ENCODE data around the gene DOCK8.

DNA sequence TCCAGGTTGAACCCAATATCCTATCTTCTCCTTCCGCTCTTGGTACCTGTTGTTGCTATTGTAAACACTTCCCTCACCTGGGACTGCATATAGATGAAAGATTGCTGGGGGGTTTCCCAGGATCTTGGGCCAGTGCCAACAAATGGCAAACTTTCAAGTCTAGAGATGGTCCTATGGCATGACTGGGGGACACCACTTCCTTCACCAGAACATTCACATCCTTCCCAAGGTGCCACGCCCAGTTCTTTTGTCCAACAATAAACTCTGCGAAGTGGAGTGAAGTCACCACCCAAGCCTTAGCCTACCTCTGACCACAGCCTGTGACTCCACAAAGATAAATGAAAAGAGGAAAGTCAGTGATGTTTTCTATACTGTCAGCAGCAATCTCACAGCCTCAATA lies 34.4 kb downstream of the DOCK8 start:
- TF ChIP-seq, protein P1, sequence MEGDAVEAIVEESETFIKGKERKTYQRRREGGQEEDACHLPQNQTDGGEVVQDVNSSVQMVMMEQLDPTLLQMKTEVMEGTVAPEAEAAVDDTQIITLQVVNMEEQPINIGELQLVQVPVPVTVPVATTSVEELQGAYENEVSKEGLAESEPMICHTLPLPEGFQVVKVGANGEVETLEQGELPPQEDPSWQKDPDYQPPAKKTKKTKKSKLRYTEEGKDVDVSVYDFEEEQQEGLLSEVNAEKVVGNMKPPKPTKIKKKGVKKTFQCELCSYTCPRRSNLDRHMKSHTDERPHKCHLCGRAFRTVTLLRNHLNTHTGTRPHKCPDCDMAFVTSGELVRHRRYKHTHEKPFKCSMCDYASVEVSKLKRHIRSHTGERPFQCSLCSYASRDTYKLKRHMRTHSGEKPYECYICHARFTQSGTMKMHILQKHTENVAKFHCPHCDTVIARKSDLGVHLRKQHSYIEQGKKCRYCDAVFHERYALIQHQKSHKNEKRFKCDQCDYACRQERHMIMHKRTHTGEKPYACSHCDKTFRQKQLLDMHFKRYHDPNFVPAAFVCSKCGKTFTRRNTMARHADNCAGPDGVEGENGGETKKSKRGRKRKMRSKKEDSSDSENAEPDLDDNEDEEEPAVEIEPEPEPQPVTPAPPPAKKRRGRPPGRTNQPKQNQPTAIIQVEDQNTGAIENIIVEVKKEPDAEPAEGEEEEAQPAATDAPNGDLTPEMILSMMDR (conservative IDR thresholded peaks at IDR 0.05; ENCODE audit: low read depth, low read length), result no peak
- no peak for TF ChIP-seq CEBPB (IDR thresholded peaks at IDR 0.05; ENCODE audit: low read depth, low read length)
- no peak for TF ChIP-seq RAD21 (IDR thresholded peaks at IDR 0.05; ENCODE audit: low read length)
- TF ChIP-seq MXI1 (IDR thresholded peaks at IDR 0.05; ENCODE audit: borderline replicate concordance, low read depth, low read length), result no peak
- TF ChIP-seq RFX5 (IDR thresholded peaks at IDR 0.05; ENCODE audit: low read depth, low read length), result no peak
- TF ChIP-seq, protein P2, sequence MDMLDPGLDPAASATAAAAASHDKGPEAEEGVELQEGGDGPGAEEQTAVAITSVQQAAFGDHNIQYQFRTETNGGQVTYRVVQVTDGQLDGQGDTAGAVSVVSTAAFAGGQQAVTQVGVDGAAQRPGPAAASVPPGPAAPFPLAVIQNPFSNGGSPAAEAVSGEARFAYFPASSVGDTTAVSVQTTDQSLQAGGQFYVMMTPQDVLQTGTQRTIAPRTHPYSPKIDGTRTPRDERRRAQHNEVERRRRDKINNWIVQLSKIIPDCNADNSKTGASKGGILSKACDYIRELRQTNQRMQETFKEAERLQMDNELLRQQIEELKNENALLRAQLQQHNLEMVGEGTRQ (IDR thresholded peaks at IDR 0.05; ENCODE audit: low read depth, low read length), result no peak
- TF ChIP-seq POLR2A (IDR thresholded peaks at IDR 0.05; ENCODE audit: low read depth, low read length), result no peak
- TF ChIP-seq SMC3 (IDR thresholded peaks at IDR 0.05; ENCODE audit: low read depth, low read length), result no peak
- no peak for TF ChIP-seq CHD1 (IDR thresholded peaks at IDR 0.05; ENCODE audit: low read depth, low read length)
- TF ChIP-seq RCOR1 (IDR thresholded peaks at IDR 0.05; ENCODE audit: insufficient replicate concordance, low read length), result no peak
- no peak for TF ChIP-seq MAFK (IDR thresholded peaks at IDR 0.05; ENCODE audit: low read depth, low read length)
- TF ChIP-seq MAZ (IDR thresholded peaks at IDR 0.05; ENCODE audit: borderline replicate concordance, low read depth, low read length), result no peak
- TF ChIP-seq, protein P3, sequence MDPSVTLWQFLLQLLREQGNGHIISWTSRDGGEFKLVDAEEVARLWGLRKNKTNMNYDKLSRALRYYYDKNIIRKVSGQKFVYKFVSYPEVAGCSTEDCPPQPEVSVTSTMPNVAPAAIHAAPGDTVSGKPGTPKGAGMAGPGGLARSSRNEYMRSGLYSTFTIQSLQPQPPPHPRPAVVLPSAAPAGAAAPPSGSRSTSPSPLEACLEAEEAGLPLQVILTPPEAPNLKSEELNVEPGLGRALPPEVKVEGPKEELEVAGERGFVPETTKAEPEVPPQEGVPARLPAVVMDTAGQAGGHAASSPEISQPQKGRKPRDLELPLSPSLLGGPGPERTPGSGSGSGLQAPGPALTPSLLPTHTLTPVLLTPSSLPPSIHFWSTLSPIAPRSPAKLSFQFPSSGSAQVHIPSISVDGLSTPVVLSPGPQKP (IDR thresholded peaks at IDR 0.05; ENCODE audit: borderline replicate concordance, low read depth, low read length), result no peak
- TF ChIP-seq FOS (IDR thresholded peaks at IDR 0.05; ENCODE audit: low read depth, low read length), result no peak
